OCI-LY3 (cell line): ENCODE data around the gene CBX1.

ENCODE experiments used
- H2AFZ ChIP-seq: fragments of 200-600, 300-600 bp; shearing (Covaris generic); 2 replicates; pipeline ENCODE4 v1.6.0; 2014; ENCODE audit warnings: antibody characterized with exemption, low read depth, low read length
- H3K27ac ChIP-seq: fragments of 200-600, 300-600 bp; sonication (generic); 2 replicates; pipeline ENCODE4 v1.5.1; 2014; ENCODE audit warnings: mild to moderate bottlenecking, low read length, moderate library complexity, mixed read lengths
- H3K27me3 ChIP-seq: fragments of 200-600, 300-600 bp; sonication (generic); 2 replicates; pipeline ENCODE4 v1.6.1; 2014; ENCODE audit warnings: low read depth, low read length, mixed read lengths
- H3K36me3 ChIP-seq: fragments of 200-600, 300-600 bp; sonication (generic); replicated peaks from 2 replicates; pipeline ENCODE3; 2014; ENCODE audit warnings: low read depth, low read length, mixed read lengths
- H3K4me1 ChIP-seq: fragments of 300-600, 200-600 bp; sonication (generic); 2 replicates; pipeline ENCODE4 v1.6.1; 2014; ENCODE audit warnings: low read length, mixed read lengths
- H3K4me2 ChIP-seq: fragments of 200-600, 300-600 bp; sonication (generic); 2 replicates; pipeline ENCODE4 v1.6.1; 2014; ENCODE audit warnings: low read length, mixed read lengths
- H3K4me3 ChIP-seq: fragments of 300-600, 200-600 bp; sonication (generic); 2 replicates; pipeline ENCODE4 v1.5.1; 2014; ENCODE audit warnings: antibody characterized with exemption, mild to moderate bottlenecking, low read length, moderate library complexity
- H3K79me2 ChIP-seq: fragments of 300-600, 200-600 bp; shearing (Covaris generic); 2 replicates; pipeline ENCODE4 v1.6.1; 2014; ENCODE audit warnings: mild to moderate bottlenecking, low read length, mixed read lengths
- H3K9ac ChIP-seq: fragments of 300-600, 200-600 bp; shearing (Covaris generic); 2 replicates; pipeline ENCODE4 v1.6.0; 2014; ENCODE audit warnings: mild to moderate bottlenecking, low read length, moderate library complexity
- H3K9me3 ChIP-seq: fragments of 200-600, 300-600 bp; shearing (Covaris generic); 2 replicates; pipeline ENCODE4 v1.6.1; 2014; ENCODE audit warnings: low read length, mixed read lengths; ENCODE audit not compliant: insufficient read depth
- H4K20me1 ChIP-seq: fragments of 200-600, 300-600 bp; sonication (generic); 2 replicates; pipeline ENCODE4 v1.6.1; 2016; ENCODE audit warnings: low read length, mixed read lengths; ENCODE audit not compliant: insufficient read depth
- EZH2phosphoT487 ChIP-seq: fragments of 200-600 bp; shearing (Covaris generic); IDR thresholded peaks from 2 replicates; pipeline ENCODE4 v1.6.1; 2018; ENCODE audit warnings: antibody characterized with exemption, mixed run types, low read depth
- TF ChIP-seq, protein P1 (sequence below): fragments of 200-600, 300-600 bp; sonication (generic); IDR thresholded peaks from 2 replicates; pipeline ENCODE4 v1.5.1; 2014; ENCODE audit warnings: antibody characterized with exemption, low read length, low read depth

CBX1 gene

DNA sequence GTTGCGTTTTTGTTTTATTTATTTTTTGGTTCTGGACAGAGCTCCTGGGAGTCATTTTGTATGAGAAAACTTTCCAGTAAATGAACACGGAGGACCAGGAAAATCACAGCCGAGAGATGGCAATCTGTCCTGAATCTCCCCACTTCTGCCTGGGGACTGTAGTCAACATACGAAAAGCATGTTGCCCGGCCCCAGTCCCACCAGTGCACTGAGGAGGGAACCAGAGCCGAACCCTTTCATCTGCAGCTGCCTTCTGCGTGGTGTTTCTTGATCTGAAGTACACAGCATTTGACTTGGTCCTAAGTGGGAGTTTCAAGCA is 25.2 kb upstream of the CBX1 start:
- no peak for TF ChIP-seq EZH2phosphoT487
- TF ChIP-seq, protein P1, sequence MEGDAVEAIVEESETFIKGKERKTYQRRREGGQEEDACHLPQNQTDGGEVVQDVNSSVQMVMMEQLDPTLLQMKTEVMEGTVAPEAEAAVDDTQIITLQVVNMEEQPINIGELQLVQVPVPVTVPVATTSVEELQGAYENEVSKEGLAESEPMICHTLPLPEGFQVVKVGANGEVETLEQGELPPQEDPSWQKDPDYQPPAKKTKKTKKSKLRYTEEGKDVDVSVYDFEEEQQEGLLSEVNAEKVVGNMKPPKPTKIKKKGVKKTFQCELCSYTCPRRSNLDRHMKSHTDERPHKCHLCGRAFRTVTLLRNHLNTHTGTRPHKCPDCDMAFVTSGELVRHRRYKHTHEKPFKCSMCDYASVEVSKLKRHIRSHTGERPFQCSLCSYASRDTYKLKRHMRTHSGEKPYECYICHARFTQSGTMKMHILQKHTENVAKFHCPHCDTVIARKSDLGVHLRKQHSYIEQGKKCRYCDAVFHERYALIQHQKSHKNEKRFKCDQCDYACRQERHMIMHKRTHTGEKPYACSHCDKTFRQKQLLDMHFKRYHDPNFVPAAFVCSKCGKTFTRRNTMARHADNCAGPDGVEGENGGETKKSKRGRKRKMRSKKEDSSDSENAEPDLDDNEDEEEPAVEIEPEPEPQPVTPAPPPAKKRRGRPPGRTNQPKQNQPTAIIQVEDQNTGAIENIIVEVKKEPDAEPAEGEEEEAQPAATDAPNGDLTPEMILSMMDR: no peak
- no peak overlapping the region for H3K9ac ChIP-seq
- H3K4me3 ChIP-seq: no peak overlapping the region
- no peaks in the 10 kb centered on the region for H3K79me2 ChIP-seq
- H4K20me1 ChIP-seq: no peaks in the 10 kb centered on the region; the same call in 1 of the 2 replicates
- H3K36me3 ChIP-seq: peaks cover 44% of the 10 kb centered on the region
- no peaks in the 10 kb centered on the region for H3K4me1 ChIP-seq
- H3K4me2 ChIP-seq: no peak overlapping the region
- H3K9me3 ChIP-seq: no peaks in the 10 kb centered on the region
- no peak overlapping the region for H2AFZ ChIP-seq
- H3K27me3 ChIP-seq: no peaks in the 10 kb centered on the region
- no peak overlapping the region for H3K27ac ChIP-seq

DNA sequence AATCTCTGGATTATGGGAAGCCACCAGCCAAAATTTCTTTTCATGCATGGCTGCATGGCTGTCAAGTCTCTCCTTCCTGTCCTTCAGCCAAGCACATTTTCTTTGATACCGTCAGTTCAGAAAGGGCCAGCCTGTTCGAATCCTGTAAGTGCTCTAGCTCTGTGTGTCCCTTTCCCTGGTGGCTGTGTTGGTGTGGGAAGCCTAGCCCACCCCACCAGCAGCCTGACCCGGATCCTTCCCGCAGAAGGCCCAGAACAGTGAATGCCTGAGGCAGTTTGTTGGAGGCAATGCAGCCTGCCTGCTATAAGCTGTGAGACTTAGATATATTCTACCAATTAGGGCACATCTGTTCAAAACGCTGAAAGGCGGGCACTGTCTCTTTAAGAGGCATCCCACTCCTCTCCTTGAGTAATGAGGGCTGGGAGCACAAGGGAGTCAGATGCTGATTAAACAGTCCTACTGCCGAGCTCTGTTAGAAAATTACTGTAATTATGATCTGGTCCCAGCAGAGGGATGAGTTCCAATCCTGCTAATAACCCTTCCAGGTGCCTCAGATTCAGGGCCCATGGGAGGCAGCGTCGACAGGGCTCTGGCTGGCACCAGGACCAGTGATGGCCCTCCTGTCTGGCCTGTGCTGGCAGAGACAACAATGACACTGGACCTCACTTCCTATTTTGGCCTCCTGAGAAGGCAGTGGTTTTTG is 24.7 kb upstream of the CBX1 start:
- no peak overlapping the region for H2AFZ ChIP-seq
- H3K4me2 ChIP-seq: no peak overlapping the region
- H3K27ac ChIP-seq: no peak overlapping the region
- H3K9ac ChIP-seq: no peak overlapping the region
- no peak overlapping the region for H3K4me3 ChIP-seq
- H3K79me2 ChIP-seq: no peaks in the 10 kb centered on the region
- H3K9me3 ChIP-seq: no peaks in the 10 kb centered on the region
- H3K27me3 ChIP-seq: no peaks in the 10 kb centered on the region
- H3K36me3 ChIP-seq: peaks cover 49% of the 10 kb centered on the region
- no peak for TF ChIP-seq EZH2phosphoT487
- TF ChIP-seq, protein P1: no peak
- H4K20me1 ChIP-seq: no peaks in the 10 kb centered on the region; the same call in 1 of the 2 replicates
- no peaks in the 10 kb centered on the region for H3K4me1 ChIP-seq

DNA sequence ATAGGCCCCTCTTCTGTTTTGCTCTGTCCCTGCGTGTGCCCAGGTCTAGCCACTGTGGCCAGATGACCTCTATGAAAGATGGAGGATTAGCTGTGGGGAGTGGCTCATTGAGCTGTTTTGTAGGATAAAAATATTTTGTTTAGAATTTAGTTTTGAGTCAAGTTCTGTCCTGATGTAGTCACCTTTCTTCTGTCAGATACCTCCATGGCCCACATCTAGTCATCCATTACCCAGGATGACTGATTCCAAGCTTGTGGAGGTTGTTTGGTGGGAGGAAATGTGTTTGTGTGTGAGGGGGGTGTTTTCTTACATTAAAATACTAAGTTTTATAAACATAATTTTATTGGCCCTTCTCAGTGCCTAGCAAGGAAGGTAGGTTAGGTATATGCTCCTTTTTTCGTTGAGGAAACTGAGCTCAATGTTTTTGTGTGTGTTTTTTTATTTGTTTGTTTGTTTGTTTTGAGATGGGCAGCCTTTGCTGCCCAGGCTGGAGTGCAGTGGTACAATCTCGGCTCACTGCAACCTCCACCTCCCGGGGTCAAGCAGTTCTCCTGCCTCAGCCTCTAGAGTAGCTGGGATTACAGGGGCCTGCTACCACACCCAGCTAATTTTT is 22.6 kb upstream of the CBX1 start:
- H3K4me3 ChIP-seq: no peak overlapping the region
- no peaks in the 10 kb centered on the region for H3K27me3 ChIP-seq
- peaks cover 59% of the 10 kb centered on the region for H3K36me3 ChIP-seq
- no peaks in the 10 kb centered on the region for H3K4me1 ChIP-seq
- H4K20me1 ChIP-seq: no peaks in the 10 kb centered on the region; the same call in 1 of the 2 replicates
- no peak overlapping the region for H3K27ac ChIP-seq
- H3K4me2 ChIP-seq: no peak overlapping the region
- TF ChIP-seq EZH2phosphoT487: no peak
- TF ChIP-seq, protein P1: no peak
- H3K79me2 ChIP-seq: no peaks in the 10 kb centered on the region; the same call in 1 of the 2 replicates
- H2AFZ ChIP-seq: no peak overlapping the region
- no peaks in the 10 kb centered on the region for H3K9me3 ChIP-seq
- no peak overlapping the region for H3K9ac ChIP-seq

DNA sequence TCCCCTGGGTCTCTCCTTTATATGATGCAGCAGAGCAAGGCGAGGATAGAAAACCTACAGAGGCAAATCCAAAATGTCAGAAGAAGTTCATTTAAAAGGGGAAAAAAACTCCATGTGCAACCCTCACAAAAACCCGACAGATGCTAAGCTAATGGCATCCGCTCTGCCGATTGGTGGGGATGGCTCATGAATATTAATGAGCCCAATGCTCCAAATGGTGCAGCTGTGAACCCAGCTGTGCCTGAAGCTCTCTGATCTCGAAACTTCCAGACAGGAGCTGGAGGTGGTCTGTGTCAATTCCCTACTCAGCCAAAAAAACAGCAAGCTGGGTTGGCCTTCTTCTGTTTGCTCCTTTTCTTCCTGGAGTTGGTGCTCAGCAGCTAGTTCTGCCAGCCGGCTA is 21.8 kb upstream of the CBX1 start:
- H3K9ac ChIP-seq: no peak overlapping the region
- peaks cover 4% of the 10 kb centered on the region for H3K79me2 ChIP-seq
- H3K27me3 ChIP-seq: no peaks in the 10 kb centered on the region
- H3K36me3 ChIP-seq: peaks cover 63% of the 10 kb centered on the region
- no peak overlapping the region for H2AFZ ChIP-seq
- no peaks in the 10 kb centered on the region for H3K9me3 ChIP-seq
- no peak overlapping the region for H3K4me3 ChIP-seq
- H3K4me1 ChIP-seq: no peaks in the 10 kb centered on the region
- no peak for TF ChIP-seq EZH2phosphoT487
- TF ChIP-seq, protein P1: no peak
- H3K27ac ChIP-seq: no peak overlapping the region
- no peak overlapping the region for H3K4me2 ChIP-seq
- H4K20me1 ChIP-seq: no peaks in the 10 kb centered on the region; the same call in 1 of the 2 replicates
